NB4 (cell line): ENCODE data around the gene DAPK1.

ENCODE experiments used
- CTCF ChIP-seq: IDR thresholded peaks from one replicate; pipeline ENCODE4 v1.5.1; 2012; ENCODE audit warnings: low read depth, low read length
- POLR2A ChIP-seq: IDR thresholded peaks from 2 replicates; pipeline ENCODE4 v1.6.1; 2011; ENCODE audit warnings: mild to moderate bottlenecking; ENCODE audit not compliant: insufficient read length; ENCODE audit errors: extremely low read depth
- TF ChIP-seq, protein P1 (sequence below): IDR thresholded peaks from 2 replicates; pipeline ENCODE4 v1.6.1; 2011; ENCODE audit warnings: low read depth, low read length

- TF ChIP-seq CTCF = no peak
- TF ChIP-seq, protein P1, sequence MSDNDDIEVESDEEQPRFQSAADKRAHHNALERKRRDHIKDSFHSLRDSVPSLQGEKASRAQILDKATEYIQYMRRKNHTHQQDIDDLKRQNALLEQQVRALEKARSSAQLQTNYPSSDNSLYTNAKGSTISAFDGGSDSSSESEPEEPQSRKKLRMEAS = 0 out of 2 replicates have a peak, but pooled peaks have one; percentile 5
- no peak for TF ChIP-seq POLR2A
Observed at GRCh38 chr9:87671925-87672324, 174.3 kb downstream of the DAPK1 start.
